Measurements from ENCODE around the gene SEC14L5.

SEC14L5 gene

DNA sequence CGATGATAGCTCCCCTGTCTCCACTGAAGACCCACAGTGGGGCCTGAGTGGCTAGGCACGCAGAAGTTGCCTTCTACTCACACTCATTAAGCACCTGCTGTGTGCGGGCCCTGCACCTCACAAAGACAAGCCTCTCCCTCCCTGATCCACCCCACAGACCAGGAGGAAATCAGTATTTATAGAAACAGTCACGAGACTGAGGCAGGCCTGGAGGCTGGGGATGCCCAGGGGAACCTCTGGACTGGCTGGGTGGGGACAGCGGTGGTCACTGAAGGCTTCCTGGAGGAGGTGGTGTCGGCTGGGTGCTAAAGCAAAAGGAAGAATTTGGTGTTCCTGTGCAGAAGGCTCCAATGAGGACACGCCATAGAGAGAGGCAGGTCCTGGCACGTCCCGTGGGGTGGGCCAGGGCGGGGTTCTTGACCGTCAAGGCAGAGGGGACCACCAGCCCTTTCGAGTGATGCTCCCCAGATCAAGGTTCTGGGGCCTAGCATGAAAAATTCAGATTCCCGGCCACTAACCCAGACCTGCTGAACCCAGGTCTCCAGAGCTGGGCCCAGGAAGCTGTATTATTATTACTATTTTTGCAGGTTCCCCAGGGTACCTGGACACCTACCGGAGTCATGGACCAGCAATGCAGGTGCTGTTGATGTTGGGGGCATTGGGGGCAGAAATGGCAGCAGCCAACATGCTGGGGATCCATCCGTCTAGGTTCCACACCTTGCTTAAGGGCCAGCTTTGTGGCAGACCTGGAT is 44.2 kb upstream of the SEC14L5 start:
- TF ChIP-seq, protein P1, sequence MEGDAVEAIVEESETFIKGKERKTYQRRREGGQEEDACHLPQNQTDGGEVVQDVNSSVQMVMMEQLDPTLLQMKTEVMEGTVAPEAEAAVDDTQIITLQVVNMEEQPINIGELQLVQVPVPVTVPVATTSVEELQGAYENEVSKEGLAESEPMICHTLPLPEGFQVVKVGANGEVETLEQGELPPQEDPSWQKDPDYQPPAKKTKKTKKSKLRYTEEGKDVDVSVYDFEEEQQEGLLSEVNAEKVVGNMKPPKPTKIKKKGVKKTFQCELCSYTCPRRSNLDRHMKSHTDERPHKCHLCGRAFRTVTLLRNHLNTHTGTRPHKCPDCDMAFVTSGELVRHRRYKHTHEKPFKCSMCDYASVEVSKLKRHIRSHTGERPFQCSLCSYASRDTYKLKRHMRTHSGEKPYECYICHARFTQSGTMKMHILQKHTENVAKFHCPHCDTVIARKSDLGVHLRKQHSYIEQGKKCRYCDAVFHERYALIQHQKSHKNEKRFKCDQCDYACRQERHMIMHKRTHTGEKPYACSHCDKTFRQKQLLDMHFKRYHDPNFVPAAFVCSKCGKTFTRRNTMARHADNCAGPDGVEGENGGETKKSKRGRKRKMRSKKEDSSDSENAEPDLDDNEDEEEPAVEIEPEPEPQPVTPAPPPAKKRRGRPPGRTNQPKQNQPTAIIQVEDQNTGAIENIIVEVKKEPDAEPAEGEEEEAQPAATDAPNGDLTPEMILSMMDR (IDR thresholded peaks at IDR 0.05; ENCODE audit: extremely low read depth, insufficient read depth, missing control alignments), result no peak
- DNase-seq (ENCODE audit: low spot score), result no peak
- in situ Hi-C loops (cut with MboI; ENCODE audit: low pct_unique_long_range_greater_than_20kb, low sequenced_read_pairs, unreplicated experiment), result no loop called here

DNA sequence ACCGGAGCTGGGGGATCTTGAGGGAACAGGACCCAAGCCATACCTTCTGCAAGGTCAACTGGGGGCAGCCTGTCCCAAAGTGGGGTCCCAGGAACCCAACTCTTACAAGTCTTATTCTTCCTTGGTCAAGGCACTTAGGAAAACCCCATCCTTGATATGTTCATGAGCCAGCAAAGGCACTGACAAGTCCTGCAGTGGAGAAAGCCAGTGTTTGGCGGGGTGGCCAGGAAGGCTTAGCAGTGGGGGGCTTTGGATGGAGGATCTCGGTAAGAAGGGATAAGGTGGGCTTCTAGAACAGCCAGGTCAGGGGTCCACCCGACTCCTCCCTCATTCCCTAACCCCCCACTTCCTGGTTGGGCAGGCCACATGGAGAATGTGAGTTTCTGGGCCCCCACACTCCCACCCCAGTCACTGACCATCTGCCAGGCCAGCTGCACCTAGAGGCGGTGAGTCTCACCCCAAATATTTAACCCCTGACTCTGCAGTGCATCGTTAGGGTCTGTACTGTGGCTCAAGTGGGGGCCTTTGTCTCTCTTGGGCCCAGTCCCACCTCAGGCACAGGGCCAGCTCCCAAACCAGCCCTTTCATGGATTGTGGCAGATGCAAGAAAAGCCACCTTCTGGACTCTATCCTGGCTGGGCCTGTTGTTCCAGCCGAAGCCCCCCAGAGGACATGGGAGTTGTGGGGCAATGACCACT is 43.5 kb upstream of the SEC14L5 start:
- in situ Hi-C loops (cut with MboI; ENCODE audit: low pct_unique_long_range_greater_than_20kb, low sequenced_read_pairs, unreplicated experiment), result no loop called here
- no peak for DNase-seq (ENCODE audit: low spot score)
- TF ChIP-seq, protein P1 (IDR thresholded peaks at IDR 0.05; ENCODE audit: extremely low read depth, insufficient read depth, missing control alignments), result no peak

DNA sequence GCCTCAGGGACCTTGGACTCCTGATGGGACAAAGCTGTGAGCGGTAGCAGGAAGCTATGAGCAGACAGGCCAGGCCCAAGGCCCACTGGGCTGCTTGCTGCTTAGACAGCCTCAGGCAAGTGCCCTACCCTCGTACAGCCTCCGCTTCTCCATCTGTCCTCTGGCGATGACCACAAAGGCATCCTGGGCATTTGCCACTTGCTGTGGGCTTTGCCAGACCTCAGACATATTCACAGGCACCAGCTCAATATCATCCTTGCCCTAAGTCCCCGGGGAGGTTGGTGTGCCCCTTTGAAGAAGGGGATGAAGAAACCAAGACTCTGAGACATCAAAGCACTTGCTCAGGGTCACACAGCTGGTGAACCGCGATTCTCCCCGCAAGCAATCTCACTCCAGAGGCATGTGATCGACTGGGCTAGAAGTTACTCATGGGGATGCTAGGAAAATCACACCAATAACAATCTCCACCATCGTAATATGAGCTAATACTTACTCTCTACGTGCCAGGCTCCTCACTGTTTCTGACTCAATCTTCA is 42.8 kb upstream of the SEC14L5 start:
- in situ Hi-C loops (cut with MboI; ENCODE audit: low pct_unique_long_range_greater_than_20kb, low sequenced_read_pairs, unreplicated experiment), result no loop called here

DNA sequence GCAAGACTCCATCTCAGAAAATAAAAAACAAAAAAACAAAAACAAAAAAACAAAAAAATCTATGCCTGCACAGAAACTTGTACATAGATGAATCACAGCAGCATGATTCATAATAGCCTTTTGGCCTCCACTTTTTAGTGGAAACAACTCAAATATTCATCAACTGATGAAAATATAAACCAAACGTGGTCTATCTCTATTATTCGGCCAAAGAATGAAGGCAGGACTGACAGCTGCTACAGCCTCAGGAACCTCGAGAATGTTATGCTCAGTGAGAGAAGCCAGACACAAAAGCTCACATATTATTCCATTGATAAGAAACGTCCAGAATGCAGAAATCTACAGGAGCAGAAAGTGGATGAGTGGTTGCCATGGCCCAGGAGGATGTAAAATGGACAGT is 41.0 kb upstream of the SEC14L5 start:
- in situ Hi-C loops (cut with MboI; ENCODE audit: low pct_unique_long_range_greater_than_20kb, low sequenced_read_pairs, unreplicated experiment), result no loop called here
- DNase-seq (ENCODE audit: low spot score), result no peak
- TF ChIP-seq, protein P1 (IDR thresholded peaks at IDR 0.05; ENCODE audit: extremely low read depth, insufficient read depth, missing control alignments), result no peak

More for the DNA sequence above, 42.8 kb upstream of the SEC14L5 start:
- DNase-seq (ENCODE audit: low spot score), result no peak
- TF ChIP-seq, protein P1 (IDR thresholded peaks at IDR 0.05; ENCODE audit: extremely low read depth, insufficient read depth, missing control alignments), result no peak

DNA sequence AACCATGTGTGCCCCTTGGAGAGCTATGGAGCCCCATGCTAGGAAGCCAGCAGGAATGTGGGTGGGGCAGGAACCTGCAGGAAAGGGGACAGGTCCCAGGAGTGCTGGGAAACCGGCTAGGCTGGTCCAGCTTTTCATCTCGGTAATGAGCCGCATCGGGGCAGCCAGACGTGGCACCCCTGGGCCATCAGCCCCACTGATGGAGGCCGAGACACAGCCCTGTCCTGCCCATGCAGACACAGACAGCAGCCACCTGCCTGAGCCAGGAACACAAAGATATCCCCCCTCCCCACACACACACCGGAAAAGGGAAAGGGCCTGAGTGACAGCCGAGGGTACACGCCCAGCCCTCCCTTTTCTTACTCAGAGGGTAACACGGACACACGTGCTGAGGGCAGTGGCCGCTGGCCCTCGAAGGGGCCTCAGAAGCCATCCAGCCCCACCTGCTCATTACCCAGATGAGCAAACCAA is 39.3 kb upstream of the SEC14L5 start:
- DNase-seq (ENCODE audit: low spot score), result no peak
- in situ Hi-C loops (cut with MboI; ENCODE audit: low pct_unique_long_range_greater_than_20kb, low sequenced_read_pairs, unreplicated experiment), result no loop called here
- TF ChIP-seq, protein P1 (IDR thresholded peaks at IDR 0.05; ENCODE audit: extremely low read depth, insufficient read depth, missing control alignments), result no peak

DNA sequence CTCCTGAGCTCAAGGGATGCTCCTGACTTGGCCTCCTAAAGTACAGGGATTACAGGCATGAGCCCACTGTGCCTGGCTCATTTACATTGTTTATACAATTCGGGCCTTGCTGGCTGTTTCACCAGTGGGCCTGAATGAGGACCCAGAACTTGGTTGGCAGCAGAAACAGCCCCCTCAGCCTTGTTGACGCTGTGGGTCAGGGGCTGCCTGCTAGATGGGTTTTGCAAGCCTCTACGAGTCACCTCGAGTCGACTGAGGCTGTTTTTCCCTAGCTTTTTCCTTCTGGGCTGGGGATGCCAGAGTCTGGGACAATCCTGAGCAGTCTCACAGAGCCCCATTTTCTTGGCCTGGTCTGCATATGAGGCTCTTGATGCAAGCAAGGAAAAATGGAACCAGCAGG is 37.3 kb upstream of the SEC14L5 start:
- in situ Hi-C loops (cut with MboI; ENCODE audit: low pct_unique_long_range_greater_than_20kb, low sequenced_read_pairs, unreplicated experiment), result no loop called here
- TF ChIP-seq, protein P1 (IDR thresholded peaks at IDR 0.05; ENCODE audit: extremely low read depth, insufficient read depth, missing control alignments), result no peak
- no peak for DNase-seq (ENCODE audit: low spot score)
